K562 (cell line): ENCODE measurements around the gene VASH2. TPM values are rescaled to one million over a fixed set of nuclear protein-coding genes. Genes with fewer than 3 reads are reported as not detected.

Source experiments
- ATAC-seq: fragments of 200-7000 bp; cut with Tn5 transposase; 3 replicates; pipeline ENCODE4 v1.9.1; 2020; ENCODE audit warnings: moderate library complexity
- BruUV-seq: library from RNA; stranded (reverse); fragments of 400-500 nt; replicated peaks from 2 replicates; lab custom pipeline; 2021; lab: Mats Ljungman, UMichigan
- CTCF ChIA-PET: fragments of 300-600 bp; formaldehyde crosslinking; extraction: SDS; loops from one replicate; lab custom pipeline; 2021; ENCODE audit warnings: low intra/inter-chr PET ratio; lab: Yijun Ruan, JAX
- POLR2A ChIA-PET: fragments of 300-600, 350-650 bp; sonication (Branson Sonifier 250); formaldehyde crosslinking; extraction: SDS; loops from one replicate; lab custom pipeline; 2021; ENCODE audit warnings: antibody characterized with exemption, inconsistent platforms; lab: Yijun Ruan, JAX
- DNase-seq, 4 experiments: peaks; one replicate each; pipeline versions ENCODE4 v3.0.0 to v3.0.0-alpha.2; 2011 to 2018; ENCODE audit warnings: low spot score in 3 of 4, mixed read lengths in 3 of 4; ENCODE audit errors: extremely low read depth in 1 of 4
- FAIRE-seq: peaks from 2 replicates; lab custom pipeline; 2011; peaks lifted over from hg19 to GRCh38; lab: Jason Lieb, UNC
- H2AFZ ChIP-seq: 2 replicates; pipeline ENCODE4 v1.6.0; 2011; ENCODE audit warnings: low read depth, low read length, control low read depth, inconsistent platforms
- H3K27ac ChIP-seq: fragments of 200-600 bp; 3 replicates; pipeline ENCODE4 v1.8.0; 2011; ENCODE audit warnings: low read depth, mild to moderate bottlenecking, control low read depth, inconsistent platforms, low read length, moderate library complexity, mixed read lengths; ENCODE audit errors: extremely low read depth
- H3K27me3 ChIP-seq, 2 experiments: fragments of 300-600 bp in 1 of 2; 2 replicates in 1 of 2; 3 replicates in 1 of 2; pipeline versions ENCODE4 v1.6.0 to v1.8.0; 2011; ENCODE audit warnings: inconsistent platforms in 2 of 2, low read length in 2 of 2, mild to moderate bottlenecking in 1 of 2, mixed read lengths in 1 of 2, moderate library complexity in 1 of 2; ENCODE audit not compliant: control insufficient read depth in 2 of 2, insufficient read depth in 2 of 2
- H3K36me3 ChIP-seq: fragments of 300-600 bp; 3 replicates; pipeline ENCODE4 v1.8.0; 2011; ENCODE audit warnings: mild to moderate bottlenecking, low read length, inconsistent platforms; ENCODE audit not compliant: control insufficient read depth, insufficient read depth
- H3K4me1 ChIP-seq, 2 experiments: fragments of 200-600 bp in 1 of 2; replicated peaks in 1 of 2; 2 replicates in 1 of 2; 3 replicates in 1 of 2; pipeline versions ENCODE4 v1.5.1 to v1.8.0; 2011; ENCODE audit warnings: inconsistent platforms in 2 of 2, low read length in 2 of 2, mild to moderate bottlenecking in 1 of 2, mixed read lengths in 1 of 2, moderate library complexity in 1 of 2; ENCODE audit not compliant: control insufficient read depth in 2 of 2, insufficient read depth in 2 of 2
- H3K4me2 ChIP-seq: 2 replicates; pipeline ENCODE4 v1.6.1; 2011; ENCODE audit warnings: low read length, control low read depth, inconsistent platforms, mixed read lengths; ENCODE audit not compliant: insufficient read depth
- H3K4me3 ChIP-seq: fragments of 200-600 bp; sonication (generic), shearing (Covaris generic); 2 replicates; pipeline ENCODE4 v1.5.1; 2016; ENCODE audit warnings: control low read depth, inconsistent platforms
- H3K79me2 ChIP-seq: fragments of 200-600 bp; 3 replicates; pipeline ENCODE4 v1.8.0; 2011; ENCODE audit warnings: low read length, inconsistent platforms; ENCODE audit not compliant: control insufficient read depth, insufficient read depth
- H3K9ac ChIP-seq, 2 experiments: 2 replicates each; pipeline versions ENCODE4 v1.6.0 to v1.6.1; 2011; ENCODE audit warnings: low read depth in 2 of 2, low read length in 2 of 2, control low read depth in 1 of 2, inconsistent platforms in 1 of 2, mild to moderate bottlenecking in 1 of 2, mixed read lengths in 1 of 2; ENCODE audit not compliant: insufficient read depth in 1 of 2
- H3K9me1 ChIP-seq: one replicate; pipeline ENCODE4 v1.6.0; 2011; ENCODE audit warnings: inconsistent platforms, mild to moderate bottlenecking, low read length, moderate library complexity; ENCODE audit not compliant: control insufficient read depth, insufficient read depth
- H3K9me3 ChIP-seq: replicated peaks from 2 replicates; pipeline ENCODE4 v1.5.1; 2011; ENCODE audit warnings: low read depth, low read length, inconsistent platforms; ENCODE audit not compliant: control insufficient read depth, insufficient read depth
- H4K20me1 ChIP-seq: replicated peaks from 2 replicates; pipeline ENCODE4 v1.6.1; 2011; ENCODE audit warnings: low read length, inconsistent platforms, mixed read lengths; ENCODE audit not compliant: control insufficient read depth, insufficient read depth
- ADNP ChIP-seq: fragments of 200-800 bp; sonication (Bioruptor generic); IDR thresholded peaks from 2 replicates; pipeline ENCODE4 v1.6.1; 2016; ENCODE audit warnings: missing genetic modification characterization, missing compliant biosample characterization
- CHD2 ChIP-seq: IDR thresholded peaks from 2 replicates; pipeline ENCODE4 v1.6.1; 2011; ENCODE audit warnings: low read depth, low read length
- CUX1 ChIP-seq: fragments of 200-800 bp; sonication (Bioruptor generic); IDR thresholded peaks from 2 replicates; pipeline ENCODE4 v1.6.1; 2016; ENCODE audit warnings: missing genetic modification characterization, missing compliant biosample characterization
- E2F1 ChIP-seq: sonication (generic); formaldehyde crosslinking; IDR thresholded peaks from 2 replicates; pipeline ENCODE4 v1.8.1; 2023; ENCODE audit warnings: mild to moderate bottlenecking, missing genetic modification reagents, moderate library complexity
- GATAD2A ChIP-seq: fragments of 450-650 bp; IDR thresholded peaks from 2 replicates; pipeline ENCODE4 v1.6.1; 2017
- NONO ChIP-seq, 2 experiments: fragments of 200-400 bp in 1 of 2; fragments of 450-650 bp in 1 of 2; formaldehyde crosslinking in 1 of 2; IDR thresholded peaks; 2 replicates each; pipeline ENCODE4 v1.6.1; 2017; ENCODE audit warnings: low read depth in 2 of 2, mild to moderate bottlenecking in 2 of 2, moderate library complexity in 2 of 2, low read length in 1 of 2
- RAD21 ChIP-seq, 2 experiments: fragments of 250-450 bp in 1 of 2; fragments of 450-650 bp in 1 of 2; sonication (Bioruptor Pico) in 1 of 2; formaldehyde crosslinking in 1 of 2; IDR thresholded peaks in 1 of 2; conservative IDR thresholded peaks in 1 of 2; 2 replicates each; pipeline versions ENCODE4 v1.4.0 to v1.8.0; 2020 to 2022; ENCODE audit warnings: mild to moderate bottlenecking in 2 of 2, moderate library complexity in 1 of 2
- SMC3 ChIP-seq: conservative IDR thresholded peaks from 2 replicates; pipeline ENCODE4 v1.6.1; 2011; ENCODE audit warnings: low read depth, low read length, improper control_type of control experiment; ENCODE audit not compliant: insufficient read depth
- WHSC1 ChIP-seq: IDR thresholded peaks from one replicate; pipeline ENCODE4 v1.6.1; 2012; ENCODE audit warnings: low read length, control low read depth, inconsistent platforms
- YY1 ChIP-seq, 3 experiments: IDR thresholded peaks; 2 replicates each; pipeline ENCODE4 v1.6.1; 2011; ENCODE audit warnings: low read length in 2 of 3, mild to moderate bottlenecking in 2 of 3, moderate library complexity in 2 of 3, borderline replicate concordance in 1 of 3, control low read depth in 1 of 3, low read depth in 1 of 3; ENCODE audit not compliant: insufficient read depth in 3 of 3, insufficient replicate concordance in 2 of 3, control insufficient read depth in 1 of 3, insufficient read length in 1 of 3; ENCODE audit errors: extremely low read depth in 1 of 3
- ZNF316 ChIP-seq: fragments of 450-650 bp; IDR thresholded peaks from 2 replicates; pipeline ENCODE4 v1.6.1; 2016
- ZNF830 ChIP-seq: fragments of 250-450 bp; sonication (Bioruptor Pico); IDR thresholded peaks from 2 replicates; pipeline ENCODE4 v1.5.0; 2021; ENCODE audit warnings: mild to moderate bottlenecking
- WGBS: fragments of 100-300 bp; shearing (Covaris generic); methylation state at CpG from one replicate; pipeline ENCODE4 v1.1.6; 2016; ENCODE audit warnings: low coverage, mixed read lengths; ENCODE audit not compliant: insufficient coverage; ENCODE audit errors: missing lambda C conversion rate; 5-methylcytosine and 5-hydroxymethylcytosine counted together
- in situ Hi-C: fragments of 300-500 bp; cut with MboI; formaldehyde crosslinking; loops from 4 replicates; pipeline ENCODE4 v1.15.0; 2018; ENCODE audit warnings: inconsistent platforms, mixed read lengths
- intact Hi-C: fragments of 100-400 bp; cut with micrococcal nuclease; formaldehyde crosslinking; loops from 2 replicates; pipeline ENCODE4 v1.14.2; 2022
- polyA plus RNA-seq, 8 experiments: library from polyadenylated mRNA; depleted of rRNA in 4 of 8; stranded (reverse) in 5 of 8; unstranded in 3 of 8; fragments of >200 nt; fragmentation: Nextera tagmentation in 2 of 8; fragmentation: Illumina TruSeq in 1 of 8; extraction: Ambion mirVana in 2 of 8; extraction: Trizol in 1 of 8; gene quantifications; 2 replicates each; pipeline versions ENCODE4 v1.2.1 to v1.2.3, GENCODE V29; 2011 to 2014; ENCODE audit warnings: inconsistent platforms in 1 of 8, missing spikeins in 1 of 8
- total RNA-seq, 7 experiments: library from RNA; depleted of rRNA in 6 of 7; stranded (reverse); fragments of >200 nt in 6 of 7; fragmentation: Illumina TruSeq in 2 of 7; extraction: Trizol in 2 of 7; gene quantifications; 2 replicates each; pipeline versions ENCODE4 v1.2.1 to v1.2.3, GENCODE V29; 2011 to 2021; ENCODE audit warnings: low replicate concordance in 1 of 7

VASH2 gene
- total and polyA plus RNA-seq, 9 of the 15 experiments (the other 6 are each of a cell fraction or from before 2014, with no cell fraction given) = 0.04 to 0.40 (median 0.10) TPM; not detected in 1

- no TSS peak for BruUV-seq
- CTCF ChIA-PET = no interaction called here
- Histone ChIP-seq H3K36me3 (peaks cover 9% of the 10 kb centered on the region; the same call in 1 of the 3 replicates), H3K27me3 (no peaks in the 10 kb centered on the region), H3K9ac (peak overlapping the region; percentile 74 to 82; a peak in 3 of 4 replicates), H3K9me1 (no peaks in the 10 kb centered on the region), H3K9me3 (no peaks in the 10 kb centered on the region), H2AFZ (peak overlapping the region; percentile 88), H3K4me1 (peaks cover 15 to 22% of the 10 kb centered on the region in 2 experiments), H4K20me1 (no peaks in the 10 kb centered on the region), H3K4me3 (peak overlapping the region; percentile 72), H3K4me2 (peak overlapping the region; percentile 77), H3K27ac (peak overlapping the region; percentile 65), H3K79me2 (peaks cover 26% of the 10 kb centered on the region)
- DNase-seq = peak in 1 of 4 experiments; percentile 61
- peak; percentile 37 for ATAC-seq
- intact Hi-C loops (loop anchor here (1.0 kb wide), 1 partner anchor 34 kb away; the partner anchor contains the start of gene RPS6KC1), in situ Hi-C loops (no loop called here)
- FAIRE-seq = peak; percentile 11
- WGBS = 21% methylated on average over 9 of the region's 9 CpGs
- POLR2A ChIA-PET = interaction anchor here (0.6 to 2.6 kb wide), 6 partner anchors 11 to 49 kb away, joined by 3 to 11 read pairs (median 4); no protein-coding TSS in a partner anchor
- peak; percentile 36 to 70; a peak in 3 of 4 replicates for TF ChIP-seq RAD21 (CRISPR knock-in tag; conservative IDR thresholded peaks at IDR 0.05 in 1 of 2, IDR thresholded peaks at IDR 0.05 in 1 of 2)
- TF ChIP-seq CUX1 = 0 out of 2 replicates have a peak, but pooled peaks have one; percentile 74
- TF ChIP-seq SMC3 = no peak
- peak in 2 of 3 experiments; percentile 33 to 64 for TF ChIP-seq YY1 (IDR thresholded peaks at IDR 0.05; ENCODE audit: borderline replicate concordance in 1 of 3, control insufficient read depth in 1 of 3, extremely low read depth in 1 of 3, insufficient read depth in 3 of 3, insufficient read length in 1 of 3, insufficient replicate concordance in 2 of 3, low read depth in 1 of 3, low read length in 2 of 3)
- TF ChIP-seq CHD2 = no peak
- TF ChIP-seq ZNF316 = peak; percentile 87
- TF ChIP-seq ZNF830 (CRISPR knock-in tag) = 0 out of 2 replicates have a peak, but pooled peaks have one; percentile 25
- no peak for TF ChIP-seq ADNP (tag)
- no peak for TF ChIP-seq NONO (IDR thresholded peaks at IDR 0.05; ENCODE audit: low read depth in 2 of 2, low read length in 1 of 2)
- peak; percentile 79; the same call in 1 of the 2 replicates for TF ChIP-seq GATAD2A
- TF ChIP-seq E2F1 = 0 out of 2 replicates have a peak, but pooled peaks have one; percentile 21
- TF ChIP-seq WHSC1 = no peak
Measured at GRCh38 chr1:213017447-213018273, 67.3 kb downstream of the VASH2 start.
